ENCODE results near the gene RAD9A.

GRCh38 chr11:67439321-67440228, 47.8 kb downstream of the RAD9A start:
- no peak for TF ChIP-seq POLR2A (IDR thresholded peaks at IDR 0.05)
- no peak for TF ChIP-seq CTCF (IDR thresholded peaks at IDR 0.05)
- TF ChIP-seq EP300 (IDR thresholded peaks at IDR 0.05): no peak

Data from ovary (tissue), 3 donors.